GM06990 (cell line): ENCODE measurements around the gene USP11.

Experiments
- DNase-seq: peaks from one replicate; pipeline ENCODE4 v3.0.0-alpha.2; 2011; ENCODE audit not compliant: insufficient read length; ENCODE audit errors: extremely low read depth
- H3K27me3 ChIP-seq: replicated peaks from 2 replicates; pipeline ENCODE4 v1.6.0; 2011; ENCODE audit warnings: low read length; ENCODE audit not compliant: control insufficient read depth, insufficient read depth
- H3K36me3 ChIP-seq: 2 replicates; pipeline ENCODE4 v1.5.1; 2011; ENCODE audit warnings: low read length; ENCODE audit not compliant: control insufficient read depth, insufficient read depth
- H3K4me3 ChIP-seq: replicated peaks from 2 replicates; pipeline ENCODE4 v1.5.1; 2011; ENCODE audit warnings: low read depth, mild to moderate bottlenecking, control low read depth, low read length
- CTCF ChIP-seq: IDR thresholded peaks from 2 replicates; pipeline ENCODE4 v1.5.1; 2011; ENCODE audit warnings: low read length, control low read depth, mild to moderate bottlenecking, inconsistent platforms; ENCODE audit not compliant: insufficient read depth, poor library complexity, severe bottlenecking

USP11 gene

GRCh38 chrX:47224266-47224895 lies 8.4 kb upstream of the USP11 start:
- Histone ChIP-seq H3K36me3 (peaks cover 15% of the 10 kb centered on the region), H3K4me3 (no peak overlapping the region), H3K27me3 (no peaks in the 10 kb centered on the region)
- TF ChIP-seq CTCF, result no peak
- DNase-seq, result no peak

- DNase-seq, result no peak
- H3K27me3 ChIP-seq, result no peaks in the 10 kb centered on the region
- H3K36me3 ChIP-seq, result peaks cover 15% of the 10 kb centered on the region
- TF ChIP-seq CTCF, result no peak
- H3K4me3 ChIP-seq, result no peak overlapping the region
Observed at GRCh38 chrX:47224896-47225290, 7.9 kb upstream of the USP11 start.

- H3K27me3 ChIP-seq, result no peaks in the 10 kb centered on the region
- H3K36me3 ChIP-seq, result peaks cover 15% of the 10 kb centered on the region
- no peak overlapping the region for H3K4me3 ChIP-seq
- no peak for TF ChIP-seq CTCF
- DNase-seq, result no peak
Observed at GRCh38 chrX:47226071-47226470, 6.7 kb upstream of the USP11 start.

GRCh38 chrX:47226531-47227333 lies 6.1 kb upstream of the USP11 start:
- no peak for TF ChIP-seq CTCF
- Histone ChIP-seq H3K4me3 (no peak overlapping the region), H3K36me3 (peaks cover 15% of the 10 kb centered on the region), H3K27me3 (no peaks in the 10 kb centered on the region)
- DNase-seq, result no peak

- Histone ChIP-seq H3K36me3 (peaks cover 15% of the 10 kb centered on the region), H3K4me3 (no peak overlapping the region), H3K27me3 (no peaks in the 10 kb centered on the region)
- DNase-seq, result no peak
- TF ChIP-seq CTCF, result no peak
Observed at GRCh38 chrX:47227334-47227583, 5.5 kb upstream of the USP11 start.
